OCI-LY7 (cell line): Measurements from ENCODE around the gene LRRC36.

Experiments used
- EZH2phosphoT487 ChIP-seq: fragments of 200-600 bp; sonication (generic); IDR thresholded peaks from 2 replicates; pipeline ENCODE4 v1.6.1; 2018; ENCODE audit warnings: low read depth, borderline replicate concordance, mild to moderate bottlenecking, mixed run types, antibody characterized with exemption, low read length, moderate library complexity, mixed read lengths
- TF ChIP-seq, protein P1 (sequence below): fragments of 200-600 bp; sonication (generic); conservative IDR thresholded peaks from 2 replicates; pipeline ENCODE4 v1.5.1; 2014; ENCODE audit warnings: mild to moderate bottlenecking, antibody characterized with exemption, low read length, moderate library complexity, mixed read lengths

DNA sequence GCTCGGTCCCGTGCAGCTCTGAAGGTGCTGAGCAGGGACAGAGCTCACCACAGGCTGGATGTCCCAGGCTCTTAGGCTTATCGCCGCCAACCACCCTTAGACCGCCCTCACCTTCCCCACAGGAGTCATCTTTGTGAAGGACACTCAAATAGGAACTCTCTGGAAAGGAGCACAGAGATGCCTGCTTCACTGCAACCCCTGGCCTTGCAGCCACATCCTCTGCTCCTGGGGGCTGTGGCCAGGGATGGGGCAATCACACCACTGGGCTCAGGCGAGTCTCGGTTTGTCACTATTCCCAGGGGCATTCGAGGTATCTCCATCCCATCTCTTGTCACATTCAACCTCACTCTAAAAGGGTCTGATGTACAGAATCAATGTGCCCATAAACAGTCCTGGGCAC lies 78.7 kb downstream of the LRRC36 start:
- TF ChIP-seq, protein P1, sequence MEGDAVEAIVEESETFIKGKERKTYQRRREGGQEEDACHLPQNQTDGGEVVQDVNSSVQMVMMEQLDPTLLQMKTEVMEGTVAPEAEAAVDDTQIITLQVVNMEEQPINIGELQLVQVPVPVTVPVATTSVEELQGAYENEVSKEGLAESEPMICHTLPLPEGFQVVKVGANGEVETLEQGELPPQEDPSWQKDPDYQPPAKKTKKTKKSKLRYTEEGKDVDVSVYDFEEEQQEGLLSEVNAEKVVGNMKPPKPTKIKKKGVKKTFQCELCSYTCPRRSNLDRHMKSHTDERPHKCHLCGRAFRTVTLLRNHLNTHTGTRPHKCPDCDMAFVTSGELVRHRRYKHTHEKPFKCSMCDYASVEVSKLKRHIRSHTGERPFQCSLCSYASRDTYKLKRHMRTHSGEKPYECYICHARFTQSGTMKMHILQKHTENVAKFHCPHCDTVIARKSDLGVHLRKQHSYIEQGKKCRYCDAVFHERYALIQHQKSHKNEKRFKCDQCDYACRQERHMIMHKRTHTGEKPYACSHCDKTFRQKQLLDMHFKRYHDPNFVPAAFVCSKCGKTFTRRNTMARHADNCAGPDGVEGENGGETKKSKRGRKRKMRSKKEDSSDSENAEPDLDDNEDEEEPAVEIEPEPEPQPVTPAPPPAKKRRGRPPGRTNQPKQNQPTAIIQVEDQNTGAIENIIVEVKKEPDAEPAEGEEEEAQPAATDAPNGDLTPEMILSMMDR: no peak
- TF ChIP-seq EZH2phosphoT487: no peak
